GM18519 (cell line): ENCODE data around the gene NAP1L4.
"Not testable (repeated sequence)": the region's sequence is repeated elsewhere in the genome, so short reads cannot be mapped to it uniquely, and the experiment has no call there.

ENCODE experiments used
- ATAC-seq: cut with Tn5 transposase; IDR thresholded peaks from one replicate; pipeline ENCODE4 v1.9.1; 2021; ENCODE audit warnings: mild to moderate bottlenecking, moderate library complexity; ENCODE audit not compliant: unreplicated experiment, low FRiP score

NAP1L4 gene

GRCh38 chr11:2940147-2940920, 51.8 kb downstream of the NAP1L4 start:
- ATAC-seq, result no peak

GRCh38 chr11:2938458-2939418, 53.4 kb downstream of the NAP1L4 start:
- ATAC-seq, result not testable (repeated sequence)

- not testable (repeated sequence) for ATAC-seq
Measured at GRCh38 chr11:2937641-2938457, 54.3 kb downstream of the NAP1L4 start.

- no peak for ATAC-seq
Measured at GRCh38 chr11:2934611-2935239, 57.4 kb downstream of the NAP1L4 start.

GRCh38 chr11:2934021-2934550, 58.0 kb downstream of the NAP1L4 start:
- no peak for ATAC-seq

GRCh38 chr11:2933375-2934020, 58.6 kb downstream of the NAP1L4 start:
- ATAC-seq, result no peak

- ATAC-seq, result no peak
Measured at GRCh38 chr11:2932850-2933251, 59.3 kb downstream of the NAP1L4 start.

- ATAC-seq, result no peak
Measured at GRCh38 chr11:2931771-2932738, 60.1 kb downstream of the NAP1L4 start.

GRCh38 chr11:2931420-2931746, 60.7 kb downstream of the NAP1L4 start:
- ATAC-seq, result no peak

- no peak for ATAC-seq
Measured at GRCh38 chr11:2930704-2931419, 61.3 kb downstream of the NAP1L4 start.

GRCh38 chr11:2929950-2930703, 62.0 kb downstream of the NAP1L4 start:
- ATAC-seq, result no peak

- ATAC-seq, result no peak
Measured at GRCh38 chr11:2929531-2929949, 62.6 kb downstream of the NAP1L4 start.

GRCh38 chr11:2928605-2929530, 63.3 kb downstream of the NAP1L4 start, which contains the start of gene PHLDA2:
Gene PHLDA2, minus strand, starts transcription at chr11:2929420. Its CDS starts 56 bp downstream, at chr11:2929364.
- ATAC-seq, result no peak

GRCh38 chr11:2927851-2928604, 64.1 kb downstream of the NAP1L4 start:
- no peak for ATAC-seq

GRCh38 chr11:2927121-2927800, 64.9 kb downstream of the NAP1L4 start:
- ATAC-seq, result no peak
